ENCODE measurements around the gene RAB5B. TPM values are rescaled to one million over a fixed set of nuclear protein-coding genes. Genes with fewer than 3 reads are reported as not detected.

RAB5B gene
- total RNA-seq, 1 experiment from 2014 or later: 55.0 TPM

DNA sequence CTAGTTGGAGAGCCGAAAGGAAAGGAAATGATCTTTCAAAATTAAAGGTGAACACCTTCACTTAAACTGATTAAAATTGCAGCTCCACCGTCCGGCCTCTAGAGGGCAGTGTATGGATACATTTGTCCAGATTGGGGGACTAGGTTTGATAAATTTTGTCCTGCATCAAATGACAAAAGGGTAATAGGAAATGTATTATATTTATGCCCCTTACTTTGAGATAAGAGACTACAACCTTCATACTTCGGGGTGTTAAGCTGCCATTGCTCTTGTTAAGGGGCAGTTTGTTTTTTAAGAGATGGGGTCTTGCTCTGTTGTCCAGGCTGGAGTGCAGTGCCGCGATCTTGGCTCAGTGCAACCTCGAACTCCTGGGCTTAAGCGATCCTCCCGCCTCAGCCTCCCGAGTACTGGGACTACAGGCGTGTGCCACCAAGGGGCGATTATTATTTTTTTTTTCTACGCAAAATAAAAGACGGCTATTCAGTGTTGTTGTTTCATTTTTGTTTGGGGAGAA is 22.4 kb downstream of the RAB5B start:
- ATAC-seq (no peak), DNase-seq (ENCODE audit: low spot score) (peak; percentile 37)
- CTCF ChIA-PET: interaction anchor here (0.6 to 3.3 kb wide), 29 partner anchors 10 to 315 kb away, joined by 3 to 68 read pairs (median 5); partner anchors contain the start of genes ERBB3, ESYT1, IKZF4 and PA2G4
- Mint-ChIP-seq H3K4me3 (peak overlapping the region; percentile 95), H3K9me3 (no peaks in the 10 kb centered on the region), H3K27ac (peak overlapping the region; percentile 96), H3K27me3 (ENCODE audit: low read depth) (no peaks in the 10 kb centered on the region), H3K4me1 (0 out of 2 replicates have a peak, but pooled peaks cover 7% of the 10 kb centered on the region), H3K36me3 (peaks cover 28% of the 10 kb centered on the region)
- POLR2A ChIA-PET: interaction anchor here (1.9 to 2.4 kb wide), 3 partner anchors 11 to 122 kb away, joined by 7 to 20 read pairs (median 20); partner anchors contain the start of genes RAB5B and ZC3H10
- TF ChIP-seq FOXJ3 (CRISPR knock-in tag; IDR thresholded peaks at IDR 0.05; ENCODE audit: borderline replicate concordance): no peak
- TF ChIP-seq, protein P1, sequence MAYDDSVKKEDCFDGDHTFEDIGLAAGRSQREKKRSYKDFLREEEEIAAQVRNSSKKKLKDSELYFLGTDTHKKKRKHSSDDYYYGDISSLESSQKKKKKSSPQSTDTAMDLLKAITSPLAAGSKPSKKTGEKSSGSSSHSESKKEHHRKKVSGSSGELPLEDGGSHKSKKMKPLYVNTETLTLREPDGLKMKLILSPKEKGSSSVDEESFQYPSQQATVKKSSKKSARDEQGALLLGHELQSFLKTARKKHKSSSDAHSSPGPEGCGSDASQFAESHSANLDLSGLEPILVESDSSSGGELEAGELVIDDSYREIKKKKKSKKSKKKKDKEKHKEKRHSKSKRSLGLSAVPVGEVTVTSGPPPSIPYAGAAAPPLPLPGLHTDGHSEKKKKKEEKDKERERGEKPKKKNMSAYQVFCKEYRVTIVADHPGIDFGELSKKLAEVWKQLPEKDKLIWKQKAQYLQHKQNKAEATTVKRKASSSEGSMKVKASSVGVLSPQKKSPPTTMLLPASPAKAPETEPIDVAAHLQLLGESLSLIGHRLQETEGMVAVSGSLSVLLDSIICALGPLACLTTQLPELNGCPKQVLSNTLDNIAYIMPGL (CRISPR knock-in tag; IDR thresholded peaks at IDR 0.05): no peak
- peak; percentile 99 for TF ChIP-seq ZNF121 (CRISPR knock-in tag; IDR thresholded peaks at IDR 0.05)
- peak; percentile 98 for TF ChIP-seq GTF2I (CRISPR knock-in tag; conservative IDR thresholded peaks at IDR 0.05)
- TF ChIP-seq, protein P2, sequence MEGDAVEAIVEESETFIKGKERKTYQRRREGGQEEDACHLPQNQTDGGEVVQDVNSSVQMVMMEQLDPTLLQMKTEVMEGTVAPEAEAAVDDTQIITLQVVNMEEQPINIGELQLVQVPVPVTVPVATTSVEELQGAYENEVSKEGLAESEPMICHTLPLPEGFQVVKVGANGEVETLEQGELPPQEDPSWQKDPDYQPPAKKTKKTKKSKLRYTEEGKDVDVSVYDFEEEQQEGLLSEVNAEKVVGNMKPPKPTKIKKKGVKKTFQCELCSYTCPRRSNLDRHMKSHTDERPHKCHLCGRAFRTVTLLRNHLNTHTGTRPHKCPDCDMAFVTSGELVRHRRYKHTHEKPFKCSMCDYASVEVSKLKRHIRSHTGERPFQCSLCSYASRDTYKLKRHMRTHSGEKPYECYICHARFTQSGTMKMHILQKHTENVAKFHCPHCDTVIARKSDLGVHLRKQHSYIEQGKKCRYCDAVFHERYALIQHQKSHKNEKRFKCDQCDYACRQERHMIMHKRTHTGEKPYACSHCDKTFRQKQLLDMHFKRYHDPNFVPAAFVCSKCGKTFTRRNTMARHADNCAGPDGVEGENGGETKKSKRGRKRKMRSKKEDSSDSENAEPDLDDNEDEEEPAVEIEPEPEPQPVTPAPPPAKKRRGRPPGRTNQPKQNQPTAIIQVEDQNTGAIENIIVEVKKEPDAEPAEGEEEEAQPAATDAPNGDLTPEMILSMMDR (IDR thresholded peaks at IDR 0.05): peak; percentile 71
- TF ChIP-seq ZNF671 (CRISPR knock-in tag; IDR thresholded peaks at IDR 0.05): 0 out of 2 replicates have a peak, but pooled peaks have one; percentile 52

DNA sequence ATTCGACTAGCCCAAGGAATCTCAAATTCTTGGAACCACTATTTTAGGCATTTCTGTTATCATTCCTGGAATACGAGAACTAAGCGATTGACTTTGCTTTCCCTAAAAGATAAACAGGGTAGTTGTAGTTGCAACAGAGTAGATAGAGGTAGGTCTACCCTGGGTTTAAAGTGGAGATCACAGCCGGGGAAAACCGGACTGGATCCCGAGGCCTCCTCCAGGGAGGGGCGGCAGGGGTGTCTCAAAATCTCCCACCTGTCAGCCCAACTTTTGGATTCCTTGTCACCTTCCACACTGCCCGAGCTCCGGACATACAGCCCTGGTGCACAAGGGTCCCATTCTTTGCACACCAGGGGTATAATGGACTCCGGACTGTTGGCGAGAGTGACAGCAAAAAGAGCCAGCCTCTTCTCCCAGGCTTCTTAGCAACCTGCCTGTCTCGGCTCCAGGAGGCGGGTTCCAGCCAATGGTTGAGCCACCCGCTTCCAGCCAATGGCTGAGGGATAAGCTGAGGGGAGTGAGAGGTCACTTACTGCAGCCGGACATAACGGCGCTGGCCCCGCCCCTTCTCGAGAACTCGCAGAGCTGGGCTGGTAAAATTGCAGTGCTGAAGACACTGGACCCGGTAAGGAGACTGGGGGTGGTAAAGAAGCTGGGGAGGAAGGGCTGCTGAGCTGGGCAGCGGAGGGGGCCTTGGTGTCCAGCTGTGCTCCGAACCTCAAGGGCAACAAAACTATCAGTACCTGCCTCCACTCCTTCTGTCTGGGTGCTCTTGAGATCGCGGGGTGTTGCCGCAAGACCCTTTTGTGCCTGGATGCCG is 23.0 kb downstream of the RAB5B start, which contains the start of gene SUOX:
Gene SUOX (plus strand): TSS at position 562 of the 820 bp plus-strand sequence. CDS start 4,946 bp downstream, outside the sequence.
- ChIA-PET CTCF (interaction anchor here (0.6 to 3.3 kb wide), 38 partner anchors 8 to 290 kb away, joined by 3 to 68 read pairs (median 4); partner anchors contain the start of genes DNAJC14, ERBB3, ESYT1 and IKZF4), POLR2A (interaction anchor here (0.6 to 2.4 kb wide), 6 partner anchors 10 to 121 kb away, joined by 3 to 20 read pairs (median 6); partner anchors contain the start of genes RAB5B and ZC3H10)
- DNase-seq (ENCODE audit: low spot score): peak; percentile 96
- Mint-ChIP-seq H3K27me3 (ENCODE audit: low read depth) (no peaks in the 10 kb centered on the region), H3K9me3 (no peaks in the 10 kb centered on the region), H3K4me1 (0 out of 2 replicates have a peak, but pooled peaks cover 7% of the 10 kb centered on the region), H3K27ac (peak within 1 kb of the TSS; percentile 96), H3K4me3 (peak within 1 kb of the TSS; percentile 95), H3K36me3 (peaks cover 28% of the 10 kb centered on the region)
- ATAC-seq: peak; percentile 99
- TF ChIP-seq NFYB (CRISPR knock-in tag; conservative IDR thresholded peaks at IDR 0.05; ENCODE audit: low read depth): peak; percentile 56
- TF ChIP-seq RELA (CRISPR knock-in tag; IDR thresholded peaks at IDR 0.05; ENCODE audit: borderline replicate concordance): no peak
- TF ChIP-seq ETV6 (CRISPR knock-in tag; IDR thresholded peaks at IDR 0.05): peak; percentile 83
- TF ChIP-seq ESRRA (CRISPR knock-in tag; IDR thresholded peaks at IDR 0.05; ENCODE audit: borderline replicate concordance): 0 out of 2 replicates have a peak, but pooled peaks have one; percentile 62
- 0 out of 2 replicates have a peak, but pooled peaks have one; percentile 50 for TF ChIP-seq AR (CRISPR knock-in tag; IDR thresholded peaks at IDR 0.05)
- no peak for TF ChIP-seq ATF6 (CRISPR knock-in tag; IDR thresholded peaks at IDR 0.05)
- TF ChIP-seq USF1 (CRISPR knock-in tag; IDR thresholded peaks at IDR 0.05): no peak
- TF ChIP-seq, protein P3, sequence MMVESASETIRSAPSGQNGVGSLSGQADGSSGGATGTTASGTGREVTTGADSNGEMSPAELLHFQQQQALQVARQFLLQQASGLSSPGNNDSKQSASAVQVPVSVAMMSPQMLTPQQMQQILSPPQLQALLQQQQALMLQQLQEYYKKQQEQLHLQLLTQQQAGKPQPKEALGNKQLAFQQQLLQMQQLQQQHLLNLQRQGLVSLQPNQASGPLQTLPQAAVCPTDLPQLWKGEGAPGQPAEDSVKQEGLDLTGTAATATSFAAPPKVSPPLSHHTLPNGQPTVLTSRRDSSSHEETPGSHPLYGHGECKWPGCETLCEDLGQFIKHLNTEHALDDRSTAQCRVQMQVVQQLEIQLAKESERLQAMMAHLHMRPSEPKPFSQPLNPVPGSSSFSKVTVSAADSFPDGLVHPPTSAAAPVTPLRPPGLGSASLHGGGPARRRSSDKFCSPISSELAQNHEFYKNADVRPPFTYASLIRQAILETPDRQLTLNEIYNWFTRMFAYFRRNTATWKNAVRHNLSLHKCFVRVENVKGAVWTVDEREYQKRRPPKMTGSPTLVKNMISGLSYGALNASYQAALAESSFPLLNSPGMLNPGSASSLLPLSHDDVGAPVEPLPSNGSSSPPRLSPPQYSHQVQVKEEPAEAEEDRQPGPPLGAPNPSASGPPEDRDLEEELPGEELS (CRISPR knock-in tag; IDR thresholded peaks at IDR 0.05): peak; percentile 47; the same call in 1 of the 2 replicates
- no peak for TF ChIP-seq GRHL2 (CRISPR knock-in tag; IDR thresholded peaks at IDR 0.05; ENCODE audit: insufficient replicate concordance, severe bottlenecking)
- 0 out of 2 replicates have a peak, but pooled peaks have one; percentile 47 for TF ChIP-seq ZNF232 (CRISPR knock-in tag; IDR thresholded peaks at IDR 0.05)
- no peak for TF ChIP-seq NFE2L1 (CRISPR knock-in tag; IDR thresholded peaks at IDR 0.05)
- TF ChIP-seq ZNF416 (CRISPR knock-in tag; IDR thresholded peaks at IDR 0.05): peak; percentile 77; the same call in 1 of the 2 replicates
- no peak for TF ChIP-seq NR1H2 (CRISPR knock-in tag; IDR thresholded peaks at IDR 0.05)
- TF ChIP-seq RORB (CRISPR knock-in tag; IDR thresholded peaks at IDR 0.05): no peak
- 0 out of 2 replicates have a peak, but pooled peaks have one; percentile 34 for TF ChIP-seq KAT7 (CRISPR knock-in tag; IDR thresholded peaks at IDR 0.05; ENCODE audit: borderline replicate concordance)

Data from WTC11 (cell line).